GM10847 (cell line): Measurements from ENCODE around the gene ZNF256.

ENCODE experiments used
- POLR2A ChIP-seq: IDR thresholded peaks from 2 replicates; pipeline ENCODE4 v1.6.1; 2011; ENCODE audit not compliant: insufficient read length; ENCODE audit errors: extremely low read depth

The ZNF256 gene

GRCh38 chr19:57916168-57916995 lies 31.1 kb downstream of the ZNF256 start, which contains the start of gene ZNF417:
ZNF417 (minus strand) TSS chr19:57916592; CDS start chr19:57916411, 181 bp downstream.
- TF ChIP-seq POLR2A, result peak; percentile 54

GRCh38 chr19:57914531-57914930 lies 33.0 kb downstream of the ZNF256 start:
- no peak for TF ChIP-seq POLR2A

GRCh38 chr19:57907394-57907793 lies 40.1 kb downstream of the ZNF256 start:
- TF ChIP-seq POLR2A, result no peak

GRCh38 chr19:57905258-57905657 lies 42.2 kb downstream of the ZNF256 start:
- TF ChIP-seq POLR2A, result no peak

GRCh38 chr19:57903618-57904184 lies 43.8 kb downstream of the ZNF256 start:
- no peak for TF ChIP-seq POLR2A

GRCh38 chr19:57900311-57900710 lies 47.2 kb downstream of the ZNF256 start:
- no peak for TF ChIP-seq POLR2A
